AML-193 (cell line): ENCODE results near the gene CRTC1.

Experiments used
- DNase-seq, 2 experiments: peaks; one replicate each; lab custom pipeline; 2025; lab: John Stamatoyannopoulos, UW

CRTC1 gene, protein sequence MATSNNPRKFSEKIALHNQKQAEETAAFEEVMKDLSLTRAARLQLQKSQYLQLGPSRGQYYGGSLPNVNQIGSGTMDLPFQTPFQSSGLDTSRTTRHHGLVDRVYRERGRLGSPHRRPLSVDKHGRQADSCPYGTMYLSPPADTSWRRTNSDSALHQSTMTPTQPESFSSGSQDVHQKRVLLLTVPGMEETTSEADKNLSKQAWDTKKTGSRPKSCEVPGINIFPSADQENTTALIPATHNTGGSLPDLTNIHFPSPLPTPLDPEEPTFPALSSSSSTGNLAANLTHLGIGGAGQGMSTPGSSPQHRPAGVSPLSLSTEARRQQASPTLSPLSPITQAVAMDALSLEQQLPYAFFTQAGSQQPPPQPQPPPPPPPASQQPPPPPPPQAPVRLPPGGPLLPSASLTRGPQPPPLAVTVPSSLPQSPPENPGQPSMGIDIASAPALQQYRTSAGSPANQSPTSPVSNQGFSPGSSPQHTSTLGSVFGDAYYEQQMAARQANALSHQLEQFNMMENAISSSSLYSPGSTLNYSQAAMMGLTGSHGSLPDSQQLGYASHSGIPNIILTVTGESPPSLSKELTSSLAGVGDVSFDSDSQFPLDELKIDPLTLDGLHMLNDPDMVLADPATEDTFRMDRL

DNA sequence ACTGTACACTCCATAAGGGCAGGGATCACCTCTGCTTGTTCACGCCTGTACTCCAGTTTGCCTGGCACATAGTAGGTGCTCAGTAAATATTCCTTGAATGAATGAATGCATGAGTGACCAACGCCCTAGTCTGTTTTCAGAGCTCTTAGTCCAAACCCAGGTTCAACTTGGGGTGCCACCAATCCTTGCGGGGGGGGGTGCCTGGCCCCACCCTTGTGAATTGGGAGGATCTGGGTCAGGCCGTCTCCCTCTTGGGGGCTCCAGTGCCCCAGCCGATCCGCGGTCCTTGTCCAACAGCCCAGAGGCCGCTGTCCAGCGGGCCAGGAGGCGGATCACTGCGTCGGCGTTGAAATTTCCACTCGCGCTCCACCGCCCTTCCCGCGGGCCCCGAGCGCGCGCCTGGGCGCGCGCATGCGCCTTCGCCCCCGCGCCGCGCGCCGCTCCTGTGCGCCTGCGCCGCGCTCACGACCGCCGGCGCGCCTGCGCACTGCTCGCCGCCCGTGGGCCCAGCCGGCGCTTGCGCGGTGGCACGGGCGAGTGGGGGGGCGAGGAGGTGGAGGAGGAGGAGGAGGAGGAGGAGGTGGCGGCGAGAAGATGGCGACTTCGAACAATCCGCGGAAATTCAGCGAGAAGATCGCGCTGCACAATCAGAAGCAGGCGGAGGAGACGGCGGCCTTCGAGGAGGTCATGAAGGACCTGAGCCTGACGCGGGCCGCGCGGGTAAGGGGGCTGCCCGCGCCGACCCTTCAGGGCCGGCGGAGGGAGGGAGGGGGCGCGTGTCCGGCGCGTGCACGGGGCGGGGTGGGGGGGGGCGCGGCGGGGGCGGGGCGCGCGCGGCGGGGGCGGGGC is at the start of gene CRTC1:
TSS of gene CRTC1 (plus strand) at position 572 of the 849 bp plus-strand sequence. CDS start at position 595, 23 bp downstream.
- peak; percentile 75 to 79 for DNase-seq

DNA sequence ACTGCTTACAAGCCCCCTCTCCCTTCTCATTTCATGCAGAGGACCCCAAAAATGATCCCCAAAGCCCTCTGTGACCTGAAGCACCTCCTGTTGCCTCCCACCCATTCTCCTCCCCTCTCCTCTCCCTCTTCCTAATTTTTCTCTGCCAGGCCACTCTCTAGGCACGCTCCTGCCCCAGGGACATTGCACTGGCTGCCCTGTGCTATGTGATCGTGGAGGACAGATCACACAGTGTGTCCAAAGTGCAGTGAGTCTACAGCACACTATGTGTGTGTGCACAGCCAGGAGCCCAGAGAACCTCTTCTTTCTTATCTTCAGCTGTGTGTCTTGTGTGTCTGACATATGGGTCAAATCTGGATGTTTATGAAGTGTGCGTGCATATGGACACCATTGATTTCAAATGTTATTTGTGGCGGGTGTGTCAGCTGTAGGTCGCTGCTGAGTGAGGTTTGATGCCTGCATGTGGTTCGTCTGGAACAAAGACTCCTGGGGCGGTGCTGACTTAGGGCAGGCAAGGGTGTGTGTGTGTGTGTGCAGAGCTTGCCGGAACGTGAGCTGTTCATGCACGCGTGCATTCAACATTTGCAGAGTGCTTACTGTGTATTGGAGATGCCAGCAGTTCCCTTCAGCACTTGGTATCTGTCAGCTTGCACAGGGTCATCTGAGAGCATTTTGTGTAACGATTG is 48.7 kb upstream of the CRTC1 start:
- no peak for DNase-seq

DNA sequence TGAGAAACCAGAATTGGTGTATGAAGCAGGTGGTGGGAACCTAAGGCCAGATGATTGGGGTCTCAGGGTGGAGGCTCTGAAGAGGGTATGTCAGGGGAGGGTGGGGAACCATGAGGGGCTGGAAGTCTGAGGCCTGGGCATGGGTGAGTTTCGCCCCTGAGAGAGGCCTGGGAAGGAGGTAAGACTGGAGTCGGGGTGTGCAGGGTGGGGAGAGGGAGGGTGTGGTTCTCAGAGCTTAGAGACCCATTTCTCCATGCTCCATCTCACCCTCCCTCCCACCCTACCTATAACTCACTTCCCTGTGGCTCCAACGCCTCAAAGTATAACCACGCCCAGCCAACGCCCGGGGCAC is 47.7 kb upstream of the CRTC1 start:
- no peak for DNase-seq

DNA sequence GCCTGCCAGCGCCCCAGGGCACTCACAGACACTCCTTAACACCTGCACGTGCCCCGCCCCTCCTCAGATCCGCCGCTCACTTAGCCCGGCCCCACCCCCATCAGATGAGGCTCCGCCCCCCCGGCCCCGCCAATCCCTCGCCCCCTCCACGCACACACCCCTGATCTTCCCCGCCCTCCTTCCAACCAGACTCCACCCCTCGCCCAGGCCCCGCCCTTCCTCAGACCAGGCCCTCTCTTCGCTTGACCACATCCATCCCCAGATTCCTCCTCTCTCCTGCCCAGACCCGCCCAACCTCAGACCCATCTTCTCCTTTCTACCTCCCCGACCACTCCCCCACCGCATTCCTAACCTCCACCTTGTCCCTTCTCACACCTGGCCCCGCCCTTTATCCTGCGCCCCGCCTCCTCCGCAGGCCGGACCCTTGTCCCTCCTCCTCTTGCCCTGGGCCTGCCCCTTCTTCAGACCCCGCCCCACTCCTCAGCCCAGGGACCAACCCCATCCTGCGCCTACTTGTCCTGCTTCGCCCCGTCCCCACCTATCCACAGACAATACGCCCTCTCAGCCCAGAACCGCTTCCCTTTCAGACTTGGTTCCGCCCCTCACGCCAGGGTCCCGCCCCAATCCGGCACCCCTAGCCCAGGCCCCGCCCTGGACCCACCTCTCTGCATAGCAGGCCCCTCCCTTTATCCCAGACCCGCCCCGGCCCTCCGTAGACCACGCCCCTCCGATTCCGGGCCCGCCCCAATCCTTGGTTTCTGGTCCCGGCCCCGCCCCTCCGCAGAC is 47.1 kb upstream of the CRTC1 start:
- DNase-seq: peak; percentile 88 to 94

DNA sequence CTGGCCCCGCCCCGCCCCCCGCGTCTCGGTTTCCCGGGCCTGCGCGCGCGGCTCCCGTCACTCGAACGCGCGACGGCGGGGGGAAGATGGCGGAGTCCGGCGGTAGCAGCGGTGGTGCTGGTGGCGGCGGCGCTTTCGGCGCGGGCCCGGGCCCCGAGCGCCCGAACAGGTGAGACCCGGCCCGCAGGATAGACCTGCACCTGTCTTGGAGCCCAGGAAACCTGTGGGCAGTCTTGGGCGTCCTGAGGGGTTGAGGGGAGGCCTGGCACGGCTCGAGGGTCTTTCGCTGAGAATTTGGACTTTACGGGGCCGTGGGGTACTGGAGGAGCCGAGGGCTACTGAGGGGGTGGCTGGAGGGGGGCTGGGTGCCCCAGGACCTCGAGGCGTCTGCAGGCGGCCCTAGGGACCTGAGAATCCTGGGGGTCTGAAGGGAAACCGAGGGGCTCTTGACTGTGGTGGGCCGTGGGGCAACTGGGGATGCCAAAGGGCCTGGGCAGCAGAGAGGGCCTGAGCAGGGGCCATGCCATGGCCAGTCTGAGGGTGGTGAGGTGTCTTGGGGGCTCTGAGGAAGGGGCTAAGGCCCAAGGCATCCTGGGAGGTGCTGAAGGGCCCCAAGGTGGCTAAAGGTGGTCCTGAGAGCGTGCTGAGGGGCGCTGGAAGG is 46.4 kb upstream of the CRTC1 start, which contains the start of gene KLHL26:
TSS of gene KLHL26 (plus strand) at position 60 of the 661 bp plus-strand sequence. CDS start at position 87, 27 bp downstream.
- DNase-seq: no peak

DNA sequence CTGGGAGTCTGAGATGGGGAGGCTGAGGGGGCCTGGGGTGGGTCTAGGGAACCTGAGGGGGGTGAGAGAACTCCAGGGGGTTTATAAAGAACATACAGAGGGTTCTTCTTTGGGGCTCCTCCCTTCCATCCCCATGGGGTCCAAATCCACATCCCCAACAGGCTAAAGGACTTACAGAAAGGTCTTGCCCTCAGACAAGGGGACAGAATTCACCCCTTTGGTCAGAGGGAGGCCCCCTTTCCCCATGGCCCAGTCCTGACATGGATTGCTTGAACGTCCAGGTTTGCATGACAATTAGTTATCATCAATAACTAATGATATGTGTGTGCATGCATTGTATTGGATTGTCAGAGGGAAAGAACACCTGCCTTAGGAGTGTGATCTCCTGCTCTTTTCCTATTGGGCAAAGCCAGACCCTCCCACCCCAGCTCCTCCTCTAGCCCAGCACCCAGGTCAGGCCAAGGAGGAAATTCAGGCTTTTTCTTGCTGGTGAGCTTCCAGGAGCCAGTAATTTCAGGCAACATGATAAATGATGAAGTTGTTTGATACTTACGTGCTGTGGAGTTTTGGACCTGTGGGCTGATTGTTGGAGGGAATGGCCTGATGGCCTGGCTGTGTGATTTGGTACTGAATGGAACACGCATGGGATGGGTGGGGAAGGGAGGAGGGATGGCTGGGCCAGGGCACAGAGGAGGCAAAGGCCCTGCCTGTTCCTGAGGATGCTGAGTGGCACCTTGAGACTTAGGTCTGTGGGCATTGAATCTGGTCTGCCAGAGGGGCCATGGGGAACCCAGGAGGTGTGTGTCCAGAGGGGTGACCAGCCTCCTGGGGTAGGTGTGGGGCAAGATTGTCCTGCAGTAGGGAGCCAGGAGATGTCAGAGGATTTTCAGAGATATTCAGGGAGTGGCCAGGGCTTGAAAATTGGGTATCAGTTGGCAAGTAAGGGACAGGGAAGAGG is 45.5 kb upstream of the CRTC1 start:
- DNase-seq: peak in 1 of 2 experiments; percentile 20

DNA sequence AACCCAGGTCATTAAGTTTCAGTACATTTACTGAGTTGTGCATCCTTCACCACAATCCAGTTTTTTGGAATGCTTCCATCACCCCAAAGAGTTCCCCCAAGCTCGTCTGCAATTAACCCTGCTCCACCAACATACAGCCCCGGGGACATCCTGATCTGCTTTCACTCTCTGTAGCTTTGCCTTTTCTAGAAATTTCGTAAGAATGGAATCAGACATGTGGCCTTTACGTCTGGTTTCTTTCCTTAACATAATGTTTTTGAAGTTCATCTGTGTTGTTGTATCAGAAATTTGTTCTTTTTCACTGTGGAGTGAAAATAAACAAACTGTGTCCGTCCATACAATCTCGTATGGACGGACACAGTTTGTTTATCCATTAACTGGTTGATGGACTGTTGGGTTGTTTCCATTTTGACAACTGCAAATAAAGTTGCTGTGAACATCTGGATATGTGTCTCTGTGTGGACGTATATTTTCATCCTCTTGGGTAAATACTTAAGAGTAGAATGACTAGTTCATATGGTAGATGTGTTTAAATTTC is 43.7 kb upstream of the CRTC1 start:
- DNase-seq: no peak

DNA sequence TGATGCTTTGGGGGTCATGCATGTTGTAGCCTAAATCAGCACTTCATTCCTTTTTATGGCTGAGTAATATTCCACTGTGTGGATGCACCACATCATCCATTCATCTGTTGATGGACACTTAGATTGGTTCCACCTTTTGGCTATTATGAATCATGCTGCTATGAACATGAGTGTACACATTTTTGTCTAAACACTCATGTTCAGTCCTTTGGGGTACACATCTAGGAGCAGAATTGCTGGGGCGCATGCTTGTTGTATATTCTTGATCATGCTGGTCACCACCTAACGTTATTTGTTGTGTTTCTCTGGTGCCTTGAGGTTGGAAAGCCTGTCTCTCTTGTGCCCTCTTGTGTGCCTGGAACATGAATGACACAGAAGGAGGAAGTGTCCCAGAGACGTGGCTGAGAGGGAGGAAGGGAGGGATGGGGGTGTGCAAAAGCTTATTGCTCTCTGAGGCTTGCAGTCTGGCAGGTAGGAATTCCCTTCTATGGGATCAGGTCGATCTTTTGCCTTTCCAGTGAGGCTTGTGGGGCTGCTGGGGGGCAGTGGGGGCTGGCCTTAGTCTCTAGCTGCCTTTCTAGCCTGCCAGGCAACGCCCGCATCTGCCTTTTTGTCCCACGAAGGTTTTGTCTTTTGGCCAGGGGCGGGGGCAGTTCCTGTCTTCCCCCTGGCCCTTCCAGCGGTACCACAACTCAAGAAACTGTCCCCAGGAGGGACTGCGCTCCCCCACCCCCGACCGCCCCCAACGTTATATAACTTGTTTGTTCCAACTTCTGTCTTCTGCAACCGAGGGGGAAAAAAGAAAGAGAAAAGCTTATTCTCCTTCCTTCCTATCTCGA is 39.1 kb upstream of the CRTC1 start:
- DNase-seq: peak; percentile 62 to 71

DNA sequence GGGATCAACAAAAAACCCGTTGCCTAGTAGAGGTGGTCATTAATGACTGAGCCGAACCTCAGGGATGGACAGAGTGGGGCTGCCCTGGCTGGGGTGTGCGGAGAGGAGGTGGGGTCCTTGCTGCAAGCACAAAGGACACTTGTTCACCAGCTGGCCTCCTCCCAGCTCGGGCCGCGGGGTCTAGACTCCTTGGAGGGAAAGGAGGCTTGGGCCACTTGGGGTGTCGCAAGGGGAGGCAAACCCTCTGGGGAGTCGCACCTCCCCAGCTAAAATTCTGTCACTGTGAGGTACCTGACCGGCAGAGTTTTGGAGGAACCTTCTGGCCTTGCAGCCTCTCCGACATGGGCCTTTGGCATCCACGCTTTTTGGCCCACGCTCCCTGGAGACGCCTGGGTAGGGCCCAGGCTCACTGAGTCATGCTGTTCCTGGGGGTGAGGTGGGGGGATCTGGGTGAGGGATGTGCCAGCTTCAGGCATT is 38.4 kb upstream of the CRTC1 start:
- DNase-seq: no peak

DNA sequence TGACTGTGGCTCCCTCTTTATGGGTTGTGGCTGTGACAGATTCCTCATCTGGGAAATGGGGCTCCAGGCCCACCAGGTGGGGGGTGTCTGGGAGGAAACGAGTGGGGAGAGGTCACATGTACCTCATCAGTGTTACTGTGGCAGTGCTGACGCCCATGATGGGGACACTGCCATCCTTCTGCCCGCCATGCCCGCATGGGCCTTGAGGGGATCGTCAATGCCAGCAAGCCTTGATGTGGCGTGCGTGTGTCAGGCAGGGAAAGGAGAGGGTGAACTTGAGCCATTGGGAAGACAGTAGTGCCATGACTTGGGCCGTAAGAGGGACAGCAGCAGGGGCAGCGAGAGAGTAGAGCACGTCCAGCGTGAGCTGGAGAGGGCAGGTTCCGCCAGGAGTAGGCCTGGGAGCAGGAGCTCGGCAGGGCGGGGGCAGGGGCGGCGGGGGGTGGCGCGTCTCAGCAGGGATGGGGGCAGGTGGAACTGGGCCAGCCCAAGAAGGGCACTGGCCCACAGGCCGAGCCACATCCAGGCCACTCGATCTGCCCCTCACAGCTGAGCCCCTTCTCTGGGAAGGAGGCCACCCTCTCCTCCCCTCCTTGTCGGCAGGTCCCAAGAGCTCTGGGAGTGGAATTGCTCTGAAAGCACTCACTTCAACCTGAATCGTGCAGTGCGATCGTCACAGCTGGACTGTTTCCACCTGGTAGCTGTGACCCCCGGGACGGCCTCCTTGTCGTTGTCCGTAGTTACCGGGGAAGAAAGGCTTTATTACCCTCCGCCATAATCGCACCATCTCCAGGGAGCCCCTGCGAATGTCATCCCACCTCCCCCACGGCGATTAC is 36.7 kb upstream of the CRTC1 start:
- DNase-seq: no peak

DNA sequence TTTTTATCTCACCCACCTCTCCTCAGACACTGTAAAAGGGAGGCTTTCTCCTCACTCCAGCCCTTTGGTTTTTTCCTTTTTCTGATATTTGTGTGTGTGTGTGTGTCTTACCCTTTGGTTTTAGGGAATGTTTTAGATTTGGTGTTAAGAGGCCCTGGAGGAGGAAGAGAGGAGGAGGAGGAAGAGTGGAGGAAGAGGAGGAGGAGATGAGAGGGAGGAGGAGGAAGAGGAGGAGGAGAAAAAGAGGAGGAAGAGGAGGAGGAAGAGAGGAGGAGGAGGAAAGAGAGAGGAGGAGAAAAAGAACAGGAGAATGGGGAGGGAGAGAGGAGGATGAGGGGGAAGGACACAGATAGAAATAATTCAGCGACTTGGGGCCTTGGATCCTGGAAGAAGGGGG is 36.1 kb upstream of the CRTC1 start:
- no peak for DNase-seq

DNA sequence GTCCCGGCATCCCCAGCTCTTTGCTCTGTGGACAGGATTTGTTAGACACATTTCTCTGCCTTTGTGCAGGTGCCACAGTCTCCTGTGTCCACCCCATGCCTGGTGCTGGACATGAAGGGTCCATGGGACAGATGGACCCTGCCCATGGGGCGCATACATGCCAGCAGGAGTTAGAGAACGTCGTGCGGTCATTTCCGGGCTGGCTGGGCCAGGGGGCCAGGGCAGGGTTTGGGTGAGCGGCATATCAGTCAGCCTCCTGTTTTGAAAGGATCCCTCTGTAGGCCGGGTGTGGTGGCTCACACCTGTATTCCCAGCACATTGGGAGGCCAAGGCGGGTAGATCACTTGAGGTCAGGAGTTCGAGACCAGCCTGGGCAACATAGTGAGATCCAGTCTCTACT is 35.7 kb upstream of the CRTC1 start:
- no peak for DNase-seq

DNA sequence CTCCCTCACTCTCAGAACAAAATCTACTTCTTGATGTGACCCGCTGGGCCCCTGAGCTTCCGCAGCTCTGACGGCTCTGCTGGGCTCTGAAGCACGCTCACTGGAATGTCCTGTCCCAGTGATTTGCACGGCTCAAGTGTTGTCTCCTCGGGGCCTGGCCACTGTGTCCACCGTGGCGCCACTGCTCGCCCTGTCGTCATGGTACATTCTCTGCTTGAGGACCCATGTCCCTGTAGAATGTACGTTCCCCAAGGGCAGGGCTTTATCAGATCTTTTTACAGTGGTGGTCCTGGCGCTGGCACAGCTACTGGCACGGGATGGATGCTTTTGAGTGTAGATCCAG is 34.5 kb upstream of the CRTC1 start:
- DNase-seq: no peak

DNA sequence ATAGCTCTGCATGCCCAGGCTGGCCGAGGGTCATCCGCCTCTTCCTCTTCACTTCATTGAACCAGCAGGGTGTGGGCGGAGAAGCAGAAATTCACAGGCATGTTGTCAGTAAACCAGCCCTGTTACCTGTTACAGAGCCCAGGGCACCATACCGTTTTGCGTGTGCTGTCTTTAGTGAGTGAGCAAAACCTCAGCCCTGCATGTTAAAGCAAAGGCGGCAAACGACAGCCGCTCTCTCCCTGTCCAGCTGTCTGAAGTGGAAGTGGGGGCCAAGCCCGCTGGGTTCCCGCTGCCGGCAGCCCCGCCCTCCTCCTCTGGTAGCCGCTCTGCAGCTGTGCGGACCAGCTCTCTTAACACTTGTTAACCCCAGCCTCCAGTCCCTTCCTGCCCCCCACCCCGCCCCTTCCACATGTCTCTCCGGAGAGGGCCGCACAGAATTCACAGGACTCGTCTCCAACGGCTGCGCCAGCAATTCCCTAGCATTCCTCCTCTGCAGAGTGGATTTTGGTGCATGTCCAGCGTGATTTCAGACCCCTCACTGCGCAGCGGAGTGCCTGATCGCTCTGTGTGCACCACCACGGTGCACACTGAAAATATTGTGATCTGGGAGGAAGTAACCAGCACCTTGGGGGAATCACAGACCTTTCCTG is 34.0 kb upstream of the CRTC1 start:
- no peak for DNase-seq

DNA sequence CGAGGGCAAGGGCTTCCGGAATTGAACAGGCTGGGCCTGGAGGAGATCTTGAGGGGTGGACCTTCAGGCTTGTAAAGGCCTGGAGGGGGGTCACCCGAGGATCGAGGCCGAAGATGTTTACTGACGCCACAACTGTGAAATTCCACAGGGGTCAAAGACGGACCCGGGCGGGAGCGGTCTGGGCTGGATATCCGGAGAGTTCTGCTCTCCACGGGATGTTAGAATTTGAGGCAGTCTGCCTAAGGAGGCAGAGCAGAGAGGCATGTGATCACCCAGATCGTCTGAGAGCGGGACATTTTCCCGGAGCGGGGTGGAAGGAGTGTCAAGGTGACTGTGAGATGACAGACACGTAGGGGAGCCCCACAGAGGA is 33.5 kb upstream of the CRTC1 start:
- no peak for DNase-seq

DNA sequence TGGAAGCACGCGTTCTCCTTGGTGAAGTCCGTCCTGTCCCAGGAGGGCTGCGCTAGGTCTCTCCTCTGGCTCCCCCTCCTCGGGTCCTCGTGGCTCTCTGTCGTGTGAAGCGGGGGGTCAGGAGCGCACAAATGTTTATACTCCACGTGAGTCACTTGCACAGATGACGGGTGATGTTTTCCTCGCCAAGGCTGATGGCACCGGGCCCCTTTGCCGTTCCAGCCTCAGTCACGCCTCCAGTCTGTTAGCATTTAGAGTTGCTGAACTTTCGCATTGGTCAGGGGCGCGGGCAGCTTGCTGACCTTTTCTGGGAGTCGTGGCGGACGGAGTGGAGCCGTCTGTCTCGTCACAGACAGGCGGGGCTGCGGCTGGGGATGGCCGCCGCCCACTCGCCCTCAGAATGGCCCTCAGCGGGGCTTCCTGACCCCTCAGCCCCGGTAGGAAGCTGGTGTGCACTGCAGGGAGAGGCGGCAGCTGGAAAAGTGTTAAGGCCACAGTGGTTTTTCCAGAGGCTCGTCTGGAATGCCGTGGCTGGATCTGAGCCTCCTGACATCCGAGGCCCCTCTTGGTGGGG is 32.9 kb upstream of the CRTC1 start:
- no peak for DNase-seq

DNA sequence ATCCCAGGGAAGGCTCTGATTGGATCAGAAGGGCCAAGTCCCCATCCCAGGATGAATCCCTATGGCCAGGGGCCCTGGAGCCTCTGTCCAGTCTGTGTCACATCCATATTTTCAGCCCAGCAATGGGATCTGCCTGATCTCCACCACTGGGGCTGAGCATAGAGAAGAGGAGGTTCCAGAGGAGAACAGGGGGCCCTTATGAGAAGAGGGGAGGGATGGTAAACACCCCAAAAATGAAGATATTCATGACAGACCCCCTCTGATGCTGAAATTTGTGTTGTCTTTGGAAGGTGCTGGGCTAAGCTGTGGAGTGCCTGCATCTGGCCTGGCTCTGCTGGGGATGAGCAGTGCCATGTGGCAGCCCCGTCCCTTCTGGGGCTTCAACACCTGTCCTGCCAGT is 32.2 kb upstream of the CRTC1 start:
- DNase-seq: no peak
